GM23338 (cell line): ENCODE data around the gene HAL. TPM values are rescaled to one million over a fixed set of nuclear protein-coding genes. Genes with fewer than 3 reads are reported as not detected.

Source experiments
- ATAC-seq: fragments of 200-7000 bp; cut with Tn5 transposase; 3 replicates; pipeline ENCODE4 v1.9.1; 2020
- DNase-seq: peaks from one replicate; pipeline ENCODE4 v3.0.0-alpha.2; 2015; ENCODE audit warnings: low spot score
- H2AFZ ChIP-seq: fragments of 200-600 bp; sonication (generic); 2 replicates; pipeline ENCODE4 v1.8.0; 2016; ENCODE audit warnings: antibody characterized with exemption, mild to moderate bottlenecking, moderate library complexity
- H3F3A ChIP-seq: fragments of 200-600 bp; sonication (generic); replicated peaks from 2 replicates; pipeline ENCODE4 v1.8.0; 2017; ENCODE audit warnings: antibody characterized with exemption, mixed run types, low read depth
- H3K27ac ChIP-seq: fragments of 200-600 bp; sonication (generic); 2 replicates; pipeline ENCODE4 v1.6.1; 2016; ENCODE audit warnings: low read depth
- H3K27me3 ChIP-seq: fragments of 200-600 bp; sonication (generic); 2 replicates; pipeline ENCODE4 v1.8.0; 2016; ENCODE audit warnings: mild to moderate bottlenecking, mixed run types, moderate library complexity; ENCODE audit not compliant: insufficient read depth
- H3K36me3 ChIP-seq: fragments of 200-600 bp; sonication (generic); 2 replicates; pipeline ENCODE4 v1.8.0; 2016; ENCODE audit warnings: mild to moderate bottlenecking; ENCODE audit not compliant: insufficient read depth
- H3K4me1 ChIP-seq: fragments of 200-600 bp; sonication (generic); 2 replicates; pipeline ENCODE4 v1.8.0; 2016; ENCODE audit warnings: mild to moderate bottlenecking, moderate library complexity; ENCODE audit not compliant: insufficient read depth
- H3K4me2 ChIP-seq: fragments of 200-600 bp; sonication (generic); 2 replicates; pipeline ENCODE4 v1.7.1; 2017; ENCODE audit warnings: mixed run types
- H3K4me3 ChIP-seq: fragments of 200-600 bp; sonication (generic); 2 replicates; pipeline ENCODE4 v1.6.1; 2016; ENCODE audit warnings: mixed run types
- H3K79me2 ChIP-seq: fragments of 200-600 bp; sonication (generic); replicated peaks from 2 replicates; pipeline ENCODE4 v1.8.0; 2017; ENCODE audit warnings: mild to moderate bottlenecking; ENCODE audit not compliant: insufficient read depth
- H3K9me2 ChIP-seq: fragments of 200-600 bp; sonication (generic); 2 replicates; pipeline ENCODE4 v1.8.0; 2017; ENCODE audit not compliant: insufficient read depth
- H4K20me1 ChIP-seq: fragments of 200-600 bp; sonication (generic); replicated peaks from 2 replicates; pipeline ENCODE4 v1.8.0; 2017; ENCODE audit warnings: mild to moderate bottlenecking; ENCODE audit not compliant: insufficient read depth
- H3K27ac Mint-ChIP-seq: 2 replicates; pipeline ENCODE4 v1.8.0; 2020; ENCODE audit warnings: inconsistent platforms, mild to moderate bottlenecking, moderate library complexity, mixed read lengths
- H3K27me3 Mint-ChIP-seq: 3 replicates; pipeline ENCODE4 v1.8.0; 2022; ENCODE audit warnings: low read depth, mild to moderate bottlenecking, moderate library complexity, mixed read lengths, inconsistent platforms; ENCODE audit not compliant: insufficient read depth, poor library complexity
- H3K36me3 Mint-ChIP-seq: 3 replicates; pipeline ENCODE4 v1.8.0; 2021; ENCODE audit warnings: low read depth, mild to moderate bottlenecking, inconsistent platforms, moderate library complexity, mixed read lengths
- H3K4me1 Mint-ChIP-seq: 3 replicates; pipeline ENCODE4 v1.8.0; 2020; ENCODE audit warnings: mild to moderate bottlenecking, inconsistent platforms, mixed read lengths
- H3K4me3 Mint-ChIP-seq: 3 replicates; pipeline ENCODE4 v1.8.0; 2021; ENCODE audit warnings: moderate library complexity, mild to moderate bottlenecking, inconsistent platforms, mixed read lengths
- H3K9me3 Mint-ChIP-seq: 3 replicates; pipeline ENCODE4 v1.8.0; 2020; ENCODE audit warnings: moderate library complexity, mild to moderate bottlenecking, inconsistent platforms, mixed read lengths
- ETS1 ChIP-seq: IDR thresholded peaks from 2 replicates; pipeline ENCODE4 v1.6.1; 2016; ENCODE audit warnings: antibody characterized with exemption
- EZH2 ChIP-seq: fragments of 200-600 bp; sonication (generic); IDR thresholded peaks from one replicate; pipeline ENCODE4 v1.8.0; 2017; ENCODE audit warnings: antibody characterized with exemption, mild to moderate bottlenecking, low read depth; ENCODE audit not compliant: unreplicated experiment
- NANOG ChIP-seq: IDR thresholded peaks from 2 replicates; pipeline ENCODE4 v1.6.1; 2016; ENCODE audit warnings: antibody characterized with exemption, borderline replicate concordance
- STAT1 ChIP-seq: IDR thresholded peaks from one replicate; pipeline ENCODE4 v1.6.1; 2016; ENCODE audit warnings: antibody characterized with exemption; ENCODE audit not compliant: unreplicated experiment
- ZNF114 ChIP-seq: fragments of 250-450 bp; sonication (Bioruptor Pico); IDR thresholded peaks from 2 replicates; pipeline ENCODE4 v1.5.0; 2020; ENCODE audit warnings: mild to moderate bottlenecking, moderate library complexity
- polyA plus RNA-seq: library from polyadenylated mRNA; unstranded; fragments of >200 nt; fragmentation: Nextera tagmentation; extraction: Ambion mirVana; gene quantifications from 2 replicates; pipeline ENCODE4 v1.2.1, GENCODE V29; 2016
- total RNA-seq: library from RNA; depleted of rRNA; stranded (reverse); fragments of >200 nt; shearing (Covaris generic); gene quantifications from 2 replicates; pipeline ENCODE4 v1.2.3, GENCODE V29; 2014
- TF ChIP-seq, protein P1 (sequence below): fragments of 250-450 bp; sonication (Bioruptor Pico); IDR thresholded peaks from 2 replicates; pipeline ENCODE4 v1.5.0; 2020; ENCODE audit warnings: mild to moderate bottlenecking, moderate library complexity
- TF ChIP-seq, protein P2 (sequence below): IDR thresholded peaks from one replicate; pipeline ENCODE4 v1.6.1; 2018; ENCODE audit warnings: antibody characterized with exemption; ENCODE audit not compliant: unreplicated experiment

HAL gene
- total and polyA plus RNA-seq, 2 experiments from 2014 or later, result 0.17 to 0.24 TPM

DNA sequence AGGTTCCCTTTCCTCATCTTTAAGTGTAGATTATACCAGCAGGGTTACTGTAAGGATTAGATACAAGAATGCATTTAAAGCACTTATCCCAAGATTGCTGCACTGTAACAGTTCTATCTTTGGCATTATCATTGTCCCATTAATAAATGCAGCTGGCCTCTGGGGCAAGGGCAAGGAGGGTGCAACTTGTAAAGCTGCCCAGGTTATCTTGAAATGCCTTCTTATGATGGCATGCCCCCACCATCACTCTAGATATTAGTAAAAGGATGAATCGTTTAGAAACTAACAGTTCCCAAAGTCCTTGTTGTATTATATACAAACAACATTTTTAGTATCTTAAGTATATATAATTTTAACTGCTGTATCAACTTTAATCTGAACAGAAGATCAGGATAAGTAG is 32.4 kb upstream of the HAL start (continued):
- TF ChIP-seq EZH2, result no peak
- TF ChIP-seq ZNF114 (CRISPR knock-in tag), result no peak
- TF ChIP-seq STAT1, result no peak

DNA sequence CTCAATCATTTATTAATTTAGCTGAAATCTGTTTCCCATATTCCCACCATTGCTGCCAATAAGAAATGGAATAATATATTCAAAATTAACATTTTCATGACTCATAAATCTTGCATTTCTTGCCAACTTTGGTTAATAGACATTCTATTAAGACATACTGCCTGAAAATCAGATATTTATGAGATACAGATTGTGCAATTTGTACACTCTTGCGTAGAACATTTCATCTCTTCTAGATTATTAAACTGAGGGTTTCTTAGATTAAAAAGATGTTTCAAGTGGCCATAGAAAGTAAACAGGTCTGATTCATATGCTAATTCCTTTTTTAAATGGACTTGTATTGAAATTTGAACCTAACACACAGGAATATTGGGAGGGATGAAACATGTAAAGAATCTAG is 30.2 kb upstream of the HAL start:
- Histone ChIP-seq H3K4me2 (no peak overlapping the region), H3K36me3 (peaks cover 37% of the 10 kb centered on the region), H3K79me2 (peaks cover 23% of the 10 kb centered on the region), H3F3A (no peaks in the 10 kb centered on the region), H2AFZ (no peak overlapping the region), H3K4me3 (no peak overlapping the region), H3K27ac (no peak overlapping the region), H3K9me2 (no peaks in the 10 kb centered on the region), H4K20me1 (peaks cover 5% of the 10 kb centered on the region; the same call in 1 of the 2 replicates), H3K4me1 (no peaks in the 10 kb centered on the region), H3K27me3 (no peaks in the 10 kb centered on the region)
- H3K27me3 Mint-ChIP-seq, result no peaks in the 10 kb centered on the region
- H3K4me3 Mint-ChIP-seq, result no peak overlapping the region
- H3K36me3 Mint-ChIP-seq, result peaks cover 54% of the 10 kb centered on the region
- DNase-seq (no peak), ATAC-seq (no peak)
- H3K4me1 Mint-ChIP-seq, result no peaks in the 10 kb centered on the region
- no peak for TF ChIP-seq NANOG
- TF ChIP-seq, protein P1, sequence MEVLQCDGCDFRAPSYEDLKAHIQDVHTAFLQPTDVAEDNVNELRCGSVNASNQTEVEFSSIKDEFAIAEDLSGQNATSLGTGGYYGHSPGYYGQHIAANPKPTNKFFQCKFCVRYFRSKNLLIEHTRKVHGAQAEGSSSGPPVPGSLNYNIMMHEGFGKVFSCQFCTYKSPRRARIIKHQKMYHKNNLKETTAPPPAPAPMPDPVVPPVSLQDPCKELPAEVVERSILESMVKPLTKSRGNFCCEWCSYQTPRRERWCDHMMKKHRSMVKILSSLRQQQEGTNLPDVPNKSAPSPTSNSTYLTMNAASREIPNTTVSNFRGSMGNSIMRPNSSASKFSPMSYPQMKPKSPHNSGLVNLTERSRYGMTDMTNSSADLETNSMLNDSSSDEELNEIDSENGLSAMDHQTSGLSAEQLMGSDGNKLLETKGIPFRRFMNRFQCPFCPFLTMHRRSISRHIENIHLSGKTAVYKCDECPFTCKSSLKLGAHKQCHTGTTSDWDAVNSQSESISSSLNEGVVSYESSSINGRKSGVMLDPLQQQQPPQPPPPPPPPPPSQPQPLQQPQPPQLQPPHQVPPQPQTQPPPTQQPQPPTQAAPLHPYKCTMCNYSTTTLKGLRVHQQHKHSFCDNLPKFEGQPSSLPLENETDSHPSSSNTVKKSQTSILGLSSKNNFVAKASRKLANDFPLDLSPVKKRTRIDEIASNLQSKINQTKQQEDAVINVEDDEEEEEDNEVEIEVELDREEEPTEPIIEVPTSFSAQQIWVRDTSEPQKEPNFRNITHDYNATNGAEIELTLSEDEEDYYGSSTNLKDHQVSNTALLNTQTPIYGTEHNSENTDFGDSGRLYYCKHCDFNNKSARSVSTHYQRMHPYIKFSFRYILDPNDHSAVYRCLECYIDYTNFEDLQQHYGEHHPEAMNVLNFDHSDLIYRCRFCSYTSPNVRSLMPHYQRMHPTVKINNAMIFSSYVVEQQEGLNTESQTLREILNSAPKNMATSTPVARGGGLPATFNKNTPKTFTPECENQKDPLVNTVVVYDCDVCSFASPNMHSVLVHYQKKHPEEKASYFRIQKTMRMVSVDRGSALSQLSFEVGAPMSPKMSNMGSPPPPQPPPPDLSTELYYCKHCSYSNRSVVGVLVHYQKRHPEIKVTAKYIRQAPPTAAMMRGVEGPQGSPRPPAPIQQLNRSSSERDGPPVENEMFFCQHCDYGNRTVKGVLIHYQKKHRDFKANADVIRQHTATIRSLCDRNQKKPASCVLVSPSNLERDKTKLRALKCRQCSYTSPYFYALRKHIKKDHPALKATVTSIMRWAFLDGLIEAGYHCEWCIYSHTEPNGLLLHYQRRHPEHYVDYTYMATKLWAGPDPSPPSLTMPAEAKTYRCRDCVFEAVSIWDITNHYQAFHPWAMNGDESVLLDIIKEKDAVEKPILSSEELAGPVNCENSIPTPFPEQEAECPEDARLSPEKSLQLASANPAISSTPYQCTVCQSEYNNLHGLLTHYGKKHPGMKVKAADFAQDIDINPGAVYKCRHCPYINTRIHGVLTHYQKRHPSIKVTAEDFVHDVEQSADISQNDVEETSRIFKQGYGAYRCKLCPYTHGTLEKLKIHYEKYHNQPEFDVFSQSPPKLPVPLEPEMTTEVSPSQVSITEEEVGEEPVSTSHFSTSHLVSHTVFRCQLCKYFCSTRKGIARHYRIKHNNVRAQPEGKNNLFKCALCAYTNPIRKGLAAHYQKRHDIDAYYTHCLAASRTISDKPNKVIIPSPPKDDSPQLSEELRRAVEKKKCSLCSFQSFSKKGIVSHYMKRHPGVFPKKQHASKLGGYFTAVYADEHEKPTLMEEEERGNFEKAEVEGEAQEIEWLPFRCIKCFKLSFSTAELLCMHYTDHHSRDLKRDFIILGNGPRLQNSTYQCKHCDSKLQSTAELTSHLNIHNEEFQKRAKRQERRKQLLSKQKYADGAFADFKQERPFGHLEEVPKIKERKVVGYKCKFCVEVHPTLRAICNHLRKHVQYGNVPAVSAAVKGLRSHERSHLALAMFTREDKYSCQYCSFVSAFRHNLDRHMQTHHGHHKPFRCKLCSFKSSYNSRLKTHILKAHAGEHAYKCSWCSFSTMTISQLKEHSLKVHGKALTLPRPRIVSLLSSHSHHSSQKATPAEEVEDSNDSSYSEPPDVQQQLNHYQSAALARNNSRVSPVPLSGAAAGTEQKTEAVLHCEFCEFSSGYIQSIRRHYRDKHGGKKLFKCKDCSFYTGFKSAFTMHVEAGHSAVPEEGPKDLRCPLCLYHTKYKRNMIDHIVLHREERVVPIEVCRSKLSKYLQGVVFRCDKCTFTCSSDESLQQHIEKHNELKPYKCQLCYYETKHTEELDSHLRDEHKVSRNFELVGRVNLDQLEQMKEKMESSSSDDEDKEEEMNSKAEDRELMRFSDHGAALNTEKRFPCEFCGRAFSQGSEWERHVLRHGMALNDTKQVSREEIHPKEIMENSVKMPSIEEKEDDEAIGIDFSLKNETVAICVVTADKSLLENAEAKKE (CRISPR knock-in tag), result no peak
- TF ChIP-seq ZNF114 (CRISPR knock-in tag), result no peak
- TF ChIP-seq EZH2, result no peak
- no peak for TF ChIP-seq ETS1
- TF ChIP-seq, protein P2, sequence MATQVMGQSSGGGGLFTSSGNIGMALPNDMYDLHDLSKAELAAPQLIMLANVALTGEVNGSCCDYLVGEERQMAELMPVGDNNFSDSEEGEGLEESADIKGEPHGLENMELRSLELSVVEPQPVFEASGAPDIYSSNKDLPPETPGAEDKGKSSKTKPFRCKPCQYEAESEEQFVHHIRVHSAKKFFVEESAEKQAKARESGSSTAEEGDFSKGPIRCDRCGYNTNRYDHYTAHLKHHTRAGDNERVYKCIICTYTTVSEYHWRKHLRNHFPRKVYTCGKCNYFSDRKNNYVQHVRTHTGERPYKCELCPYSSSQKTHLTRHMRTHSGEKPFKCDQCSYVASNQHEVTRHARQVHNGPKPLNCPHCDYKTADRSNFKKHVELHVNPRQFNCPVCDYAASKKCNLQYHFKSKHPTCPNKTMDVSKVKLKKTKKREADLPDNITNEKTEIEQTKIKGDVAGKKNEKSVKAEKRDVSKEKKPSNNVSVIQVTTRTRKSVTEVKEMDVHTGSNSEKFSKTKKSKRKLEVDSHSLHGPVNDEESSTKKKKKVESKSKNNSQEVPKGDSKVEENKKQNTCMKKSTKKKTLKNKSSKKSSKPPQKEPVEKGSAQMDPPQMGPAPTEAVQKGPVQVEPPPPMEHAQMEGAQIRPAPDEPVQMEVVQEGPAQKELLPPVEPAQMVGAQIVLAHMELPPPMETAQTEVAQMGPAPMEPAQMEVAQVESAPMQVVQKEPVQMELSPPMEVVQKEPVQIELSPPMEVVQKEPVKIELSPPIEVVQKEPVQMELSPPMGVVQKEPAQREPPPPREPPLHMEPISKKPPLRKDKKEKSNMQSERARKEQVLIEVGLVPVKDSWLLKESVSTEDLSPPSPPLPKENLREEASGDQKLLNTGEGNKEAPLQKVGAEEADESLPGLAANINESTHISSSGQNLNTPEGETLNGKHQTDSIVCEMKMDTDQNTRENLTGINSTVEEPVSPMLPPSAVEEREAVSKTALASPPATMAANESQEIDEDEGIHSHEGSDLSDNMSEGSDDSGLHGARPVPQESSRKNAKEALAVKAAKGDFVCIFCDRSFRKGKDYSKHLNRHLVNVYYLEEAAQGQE, result no peak
- TF ChIP-seq STAT1, result no peak
- H3K9me3 Mint-ChIP-seq, result no peaks in the 10 kb centered on the region
- no peak overlapping the region for H3K27ac Mint-ChIP-seq
